Measurements from ENCODE around the gene KCNQ1.

The KCNQ1 gene

GRCh38 chr11:2816523-2816922, 371.7 kb downstream of the KCNQ1 start:
- no peak for ATAC-seq
- Mint-ChIP-seq H3K36me3 (peaks cover 79% of the 10 kb centered on the region), H3K4me3 (no peak overlapping the region), H3K27ac (no peak overlapping the region), H3K9me3 (peaks cover 33% of the 10 kb centered on the region), H3K4me1 (peaks cover 9% of the 10 kb centered on the region), H3K27me3 (no peaks in the 10 kb centered on the region)

- H3K4me3 Mint-ChIP-seq: no peak overlapping the region
- H3K36me3 Mint-ChIP-seq: peaks cover 83% of the 10 kb centered on the region
- peaks cover 9% of the 10 kb centered on the region for H3K4me1 Mint-ChIP-seq
- H3K27ac Mint-ChIP-seq: no peak overlapping the region
- ATAC-seq: no peak
- H3K27me3 Mint-ChIP-seq: no peaks in the 10 kb centered on the region
- H3K9me3 Mint-ChIP-seq: peaks cover 38% of the 10 kb centered on the region
Measured at GRCh38 chr11:2816941-2817421, 372.2 kb downstream of the KCNQ1 start.

GRCh38 chr11:2817431-2817830, 372.6 kb downstream of the KCNQ1 start:
- no peak overlapping the region for H3K4me3 Mint-ChIP-seq
- peaks cover 5% of the 10 kb centered on the region for H3K4me1 Mint-ChIP-seq
- H3K36me3 Mint-ChIP-seq: peaks cover 83% of the 10 kb centered on the region
- no peak for ATAC-seq
- peaks cover 41% of the 10 kb centered on the region for H3K9me3 Mint-ChIP-seq
- H3K27me3 Mint-ChIP-seq: no peaks in the 10 kb centered on the region
- no peak overlapping the region for H3K27ac Mint-ChIP-seq

GRCh38 chr11:2818021-2818420, 373.2 kb downstream of the KCNQ1 start:
- Mint-ChIP-seq H3K9me3 (peaks cover 47% of the 10 kb centered on the region), H3K4me3 (no peak overlapping the region)
- ATAC-seq: no peak

GRCh38 chr11:2818503-2818902, 373.7 kb downstream of the KCNQ1 start:
- no peaks in the 10 kb centered on the region for H3K27me3 Mint-ChIP-seq
- no peak overlapping the region for H3K27ac Mint-ChIP-seq
- H3K9me3 Mint-ChIP-seq: peaks cover 44% of the 10 kb centered on the region
- H3K4me3 Mint-ChIP-seq: no peak overlapping the region
- peaks cover 83% of the 10 kb centered on the region for H3K36me3 Mint-ChIP-seq
- ATAC-seq: no peak
- H3K4me1 Mint-ChIP-seq: no peaks in the 10 kb centered on the region

More at GRCh38 chr11:2818021-2818420, 373.2 kb downstream of the KCNQ1 start:
- Mint-ChIP-seq H3K27me3 (no peaks in the 10 kb centered on the region), H3K36me3 (peaks cover 83% of the 10 kb centered on the region), H3K4me1 (no peaks in the 10 kb centered on the region), H3K27ac (no peak overlapping the region)

- no peak for ATAC-seq
- Mint-ChIP-seq H3K36me3 (peaks cover 83% of the 10 kb centered on the region), H3K4me1 (no peaks in the 10 kb centered on the region), H3K4me3 (no peak overlapping the region), H3K9me3 (peaks cover 36% of the 10 kb centered on the region), H3K27me3 (no peaks in the 10 kb centered on the region), H3K27ac (no peak overlapping the region)
Measured at GRCh38 chr11:2819316-2819715, 374.5 kb downstream of the KCNQ1 start.

GRCh38 chr11:2820976-2821375, 376.2 kb downstream of the KCNQ1 start:
- Mint-ChIP-seq H3K9me3 (peaks cover 31% of the 10 kb centered on the region), H3K27ac (no peak overlapping the region), H3K4me1 (no peaks in the 10 kb centered on the region), H3K27me3 (no peaks in the 10 kb centered on the region), H3K36me3 (peaks cover 71% of the 10 kb centered on the region), H3K4me3 (no peak overlapping the region)
- ATAC-seq: no peak

- Mint-ChIP-seq H3K9me3 (peaks cover 28% of the 10 kb centered on the region), H3K27me3 (no peaks in the 10 kb centered on the region), H3K4me3 (no peak overlapping the region), H3K27ac (no peak overlapping the region), H3K36me3 (peaks cover 70% of the 10 kb centered on the region), H3K4me1 (no peaks in the 10 kb centered on the region)
- no peak for ATAC-seq
Measured at GRCh38 chr11:2821891-2822290, 377.1 kb downstream of the KCNQ1 start.

- Mint-ChIP-seq H3K9me3 (peaks cover 40% of the 10 kb centered on the region), H3K36me3 (peaks cover 77% of the 10 kb centered on the region), H3K4me3 (no peak overlapping the region), H3K27me3 (no peaks in the 10 kb centered on the region), H3K27ac (no peak overlapping the region), H3K4me1 (no peaks in the 10 kb centered on the region)
- ATAC-seq: no peak
Measured at GRCh38 chr11:2824851-2825250, 380.0 kb downstream of the KCNQ1 start.

GRCh38 chr11:2825261-2825888, 380.6 kb downstream of the KCNQ1 start:
- no peak for ATAC-seq

GRCh38 chr11:2825889-2826678, 381.3 kb downstream of the KCNQ1 start:
- H3K9me3 Mint-ChIP-seq: peaks cover 33% of the 10 kb centered on the region
- ATAC-seq: no peak
- no peaks in the 10 kb centered on the region for H3K27me3 Mint-ChIP-seq
- no peaks in the 10 kb centered on the region for H3K4me1 Mint-ChIP-seq
- peaks cover 67% of the 10 kb centered on the region for H3K36me3 Mint-ChIP-seq
- no peak overlapping the region for H3K4me3 Mint-ChIP-seq
- H3K27ac Mint-ChIP-seq: no peak overlapping the region

More at GRCh38 chr11:2825261-2825888, 380.6 kb downstream of the KCNQ1 start:
- H3K4me3 Mint-ChIP-seq: no peak overlapping the region
- peaks cover 40% of the 10 kb centered on the region for H3K9me3 Mint-ChIP-seq
- H3K27me3 Mint-ChIP-seq: no peaks in the 10 kb centered on the region
- H3K27ac Mint-ChIP-seq: no peak overlapping the region
- H3K4me1 Mint-ChIP-seq: no peaks in the 10 kb centered on the region
- H3K36me3 Mint-ChIP-seq: peaks cover 74% of the 10 kb centered on the region

GRCh38 chr11:2826679-2827056, 381.9 kb downstream of the KCNQ1 start:
- H3K4me1 Mint-ChIP-seq: no peaks in the 10 kb centered on the region
- ATAC-seq: no peak
- H3K36me3 Mint-ChIP-seq: peaks cover 64% of the 10 kb centered on the region
- H3K27me3 Mint-ChIP-seq: no peaks in the 10 kb centered on the region
- H3K9me3 Mint-ChIP-seq: peaks cover 30% of the 10 kb centered on the region
- H3K4me3 Mint-ChIP-seq: no peak overlapping the region
- no peak overlapping the region for H3K27ac Mint-ChIP-seq

- Mint-ChIP-seq H3K27ac (no peak overlapping the region), H3K9me3 (peaks cover 25% of the 10 kb centered on the region), H3K36me3 (peaks cover 58% of the 10 kb centered on the region), H3K4me1 (no peaks in the 10 kb centered on the region), H3K27me3 (no peaks in the 10 kb centered on the region), H3K4me3 (no peak overlapping the region)
- ATAC-seq: no peak
Measured at GRCh38 chr11:2827256-2827655, 382.4 kb downstream of the KCNQ1 start.

GRCh38 chr11:2827792-2828191, 383.0 kb downstream of the KCNQ1 start:
- Mint-ChIP-seq H3K4me1 (no peaks in the 10 kb centered on the region), H3K36me3 (peaks cover 52% of the 10 kb centered on the region), H3K4me3 (no peak overlapping the region), H3K27ac (no peak overlapping the region), H3K9me3 (peaks cover 19% of the 10 kb centered on the region), H3K27me3 (no peaks in the 10 kb centered on the region)
- ATAC-seq: no peak

GRCh38 chr11:2828585-2829330, 383.9 kb downstream of the KCNQ1 start:
- Mint-ChIP-seq H3K27ac (no peak overlapping the region), H3K4me1 (no peaks in the 10 kb centered on the region), H3K36me3 (peaks cover 43% of the 10 kb centered on the region), H3K9me3 (peaks cover 18% of the 10 kb centered on the region), H3K4me3 (no peak overlapping the region), H3K27me3 (no peaks in the 10 kb centered on the region)
- no peak for ATAC-seq

Data from stimulated activated memory B cell treated with anti-CD40 and anti-IgM and Interleukin-4, amounts not matched to agents 10 μg/mL and 1 μg/mL and 100 μg/mL, for 72 hours (primary cell).